ENCODE results near the gene CACNA1G. TPM values are rescaled to one million over a fixed set of nuclear protein-coding genes. Genes with fewer than 3 reads are reported as not detected.

CACNA1G gene
- total RNA-seq, 1 donor from 2014 or later = 0.27 TPM

DNA sequence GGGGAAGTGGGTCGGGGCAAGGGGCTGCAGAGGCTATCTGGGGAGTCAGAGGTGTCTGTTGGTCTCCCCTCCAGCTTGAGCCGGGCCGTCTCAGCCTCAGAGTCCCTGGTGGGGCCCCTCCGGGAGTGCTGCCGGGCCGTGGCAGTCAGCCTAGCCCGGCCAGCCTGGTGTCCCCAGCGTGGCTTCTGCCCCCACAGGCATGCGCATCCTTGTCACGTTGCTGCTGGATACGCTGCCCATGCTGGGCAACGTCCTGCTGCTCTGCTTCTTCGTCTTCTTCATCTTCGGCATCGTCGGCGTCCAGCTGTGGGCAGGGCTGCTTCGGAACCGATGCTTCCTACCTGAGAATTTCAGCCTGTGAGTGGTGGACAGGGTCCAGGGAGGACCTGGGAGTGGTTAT lies 11.2 kb downstream of the CACNA1G start:
- peaks cover 10% of the 10 kb centered on the region for H3K27me3 ChIP-seq (ENCODE audit: insufficient read depth, low read length)
- H3K4me3 ChIP-seq (ENCODE audit: insufficient read depth, low read depth, low read length) = no peak overlapping the region
- no peaks in the 10 kb centered on the region for H3K4me1 ChIP-seq (ENCODE audit: insufficient read depth, low read length)
- no peak overlapping the region for H3K27ac ChIP-seq (ENCODE audit: low read depth, low read length)
- no peak overlapping the region for H3K27ac Mint-ChIP-seq (ENCODE audit: unreplicated experiment)
- DNase-seq (ENCODE audit: low read depth) (no peak), FAIRE-seq (no peak)
- no peak overlapping the region for H3K4me2 ChIP-seq (ENCODE audit: low read length)
- H3K9me3 Mint-ChIP-seq (ENCODE audit: unreplicated experiment) = no peaks in the 10 kb centered on the region
- H3K36me3 Mint-ChIP-seq (ENCODE audit: low read depth, unreplicated experiment) = peaks cover 2% of the 10 kb centered on the region
- H3K9me3 ChIP-seq (ENCODE audit: insufficient read depth, low read depth, low read length) = no peaks in the 10 kb centered on the region
- TF ChIP-seq, protein P1, sequence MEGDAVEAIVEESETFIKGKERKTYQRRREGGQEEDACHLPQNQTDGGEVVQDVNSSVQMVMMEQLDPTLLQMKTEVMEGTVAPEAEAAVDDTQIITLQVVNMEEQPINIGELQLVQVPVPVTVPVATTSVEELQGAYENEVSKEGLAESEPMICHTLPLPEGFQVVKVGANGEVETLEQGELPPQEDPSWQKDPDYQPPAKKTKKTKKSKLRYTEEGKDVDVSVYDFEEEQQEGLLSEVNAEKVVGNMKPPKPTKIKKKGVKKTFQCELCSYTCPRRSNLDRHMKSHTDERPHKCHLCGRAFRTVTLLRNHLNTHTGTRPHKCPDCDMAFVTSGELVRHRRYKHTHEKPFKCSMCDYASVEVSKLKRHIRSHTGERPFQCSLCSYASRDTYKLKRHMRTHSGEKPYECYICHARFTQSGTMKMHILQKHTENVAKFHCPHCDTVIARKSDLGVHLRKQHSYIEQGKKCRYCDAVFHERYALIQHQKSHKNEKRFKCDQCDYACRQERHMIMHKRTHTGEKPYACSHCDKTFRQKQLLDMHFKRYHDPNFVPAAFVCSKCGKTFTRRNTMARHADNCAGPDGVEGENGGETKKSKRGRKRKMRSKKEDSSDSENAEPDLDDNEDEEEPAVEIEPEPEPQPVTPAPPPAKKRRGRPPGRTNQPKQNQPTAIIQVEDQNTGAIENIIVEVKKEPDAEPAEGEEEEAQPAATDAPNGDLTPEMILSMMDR (IDR thresholded peaks at IDR 0.05; ENCODE audit: insufficient read depth, low read depth, low read length) = no peak
- TF ChIP-seq EZH2 (IDR thresholded peaks at IDR 0.05; ENCODE audit: insufficient read depth, low read length) = no peak
- no peak overlapping the region for H2AFZ ChIP-seq (ENCODE audit: low read depth, low read length)
- no peak overlapping the region for H3K9ac ChIP-seq (ENCODE audit: low read length)
- H3K4me1 Mint-ChIP-seq (ENCODE audit: low read depth, unreplicated experiment) = peaks cover 5% of the 10 kb centered on the region
- H3K36me3 ChIP-seq (ENCODE audit: insufficient read depth, low read length) = no peaks in the 10 kb centered on the region
- peaks cover 60% of the 10 kb centered on the region for H3K27me3 Mint-ChIP-seq (ENCODE audit: low read depth, unreplicated experiment)
- H3K4me3 Mint-ChIP-seq (ENCODE audit: unreplicated experiment) = no peak overlapping the region
- no peaks in the 10 kb centered on the region for H4K20me1 ChIP-seq (ENCODE audit: insufficient read depth, low read length)
- no peaks in the 10 kb centered on the region for H3K79me2 ChIP-seq (ENCODE audit: insufficient read depth, low read length)

DNA sequence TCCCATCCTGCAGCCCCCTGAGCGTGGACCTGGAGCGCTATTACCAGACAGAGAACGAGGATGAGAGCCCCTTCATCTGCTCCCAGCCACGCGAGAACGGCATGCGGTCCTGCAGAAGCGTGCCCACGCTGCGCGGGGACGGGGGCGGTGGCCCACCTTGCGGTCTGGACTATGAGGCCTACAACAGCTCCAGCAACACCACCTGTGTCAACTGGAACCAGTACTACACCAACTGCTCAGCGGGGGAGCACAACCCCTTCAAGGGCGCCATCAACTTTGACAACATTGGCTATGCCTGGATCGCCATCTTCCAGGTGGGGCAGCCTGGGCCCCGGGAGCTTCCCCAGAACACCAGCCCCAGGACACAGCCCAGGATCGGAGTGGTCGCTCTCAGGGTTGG lies 12.0 kb downstream of the CACNA1G start:
- no peak for DNase-seq (ENCODE audit: low read depth)
- Histone ChIP-seq H3K79me2 (ENCODE audit: insufficient read depth, low read length) (no peaks in the 10 kb centered on the region), H3K4me2 (ENCODE audit: low read length) (no peak overlapping the region), H3K36me3 (ENCODE audit: insufficient read depth, low read length) (no peaks in the 10 kb centered on the region), H3K4me3 (ENCODE audit: insufficient read depth, low read depth, low read length) (no peak overlapping the region), H3K4me1 (ENCODE audit: insufficient read depth, low read length) (no peaks in the 10 kb centered on the region), H3K27ac (ENCODE audit: low read depth, low read length) (no peak overlapping the region), H3K9me3 (ENCODE audit: insufficient read depth, low read depth, low read length) (no peaks in the 10 kb centered on the region), H3K9ac (ENCODE audit: low read length) (no peak overlapping the region), H4K20me1 (ENCODE audit: insufficient read depth, low read length) (no peaks in the 10 kb centered on the region), H2AFZ (ENCODE audit: low read depth, low read length) (no peak overlapping the region), H3K27me3 (ENCODE audit: insufficient read depth, low read length) (peaks cover 8% of the 10 kb centered on the region)
- H3K27me3 Mint-ChIP-seq (ENCODE audit: low read depth, unreplicated experiment) = peaks cover 59% of the 10 kb centered on the region
- H3K9me3 Mint-ChIP-seq (ENCODE audit: unreplicated experiment) = no peaks in the 10 kb centered on the region
- peaks cover 3% of the 10 kb centered on the region for H3K4me1 Mint-ChIP-seq (ENCODE audit: low read depth, unreplicated experiment)
- FAIRE-seq = no peak
- H3K27ac Mint-ChIP-seq (ENCODE audit: unreplicated experiment) = no peak overlapping the region
- no peak overlapping the region for H3K4me3 Mint-ChIP-seq (ENCODE audit: unreplicated experiment)
- TF ChIP-seq, protein P1 (IDR thresholded peaks at IDR 0.05; ENCODE audit: insufficient read depth, low read depth, low read length) = no peak
- TF ChIP-seq EZH2 (IDR thresholded peaks at IDR 0.05; ENCODE audit: insufficient read depth, low read length) = no peak
- peaks cover 2% of the 10 kb centered on the region for H3K36me3 Mint-ChIP-seq (ENCODE audit: low read depth, unreplicated experiment)

DNA sequence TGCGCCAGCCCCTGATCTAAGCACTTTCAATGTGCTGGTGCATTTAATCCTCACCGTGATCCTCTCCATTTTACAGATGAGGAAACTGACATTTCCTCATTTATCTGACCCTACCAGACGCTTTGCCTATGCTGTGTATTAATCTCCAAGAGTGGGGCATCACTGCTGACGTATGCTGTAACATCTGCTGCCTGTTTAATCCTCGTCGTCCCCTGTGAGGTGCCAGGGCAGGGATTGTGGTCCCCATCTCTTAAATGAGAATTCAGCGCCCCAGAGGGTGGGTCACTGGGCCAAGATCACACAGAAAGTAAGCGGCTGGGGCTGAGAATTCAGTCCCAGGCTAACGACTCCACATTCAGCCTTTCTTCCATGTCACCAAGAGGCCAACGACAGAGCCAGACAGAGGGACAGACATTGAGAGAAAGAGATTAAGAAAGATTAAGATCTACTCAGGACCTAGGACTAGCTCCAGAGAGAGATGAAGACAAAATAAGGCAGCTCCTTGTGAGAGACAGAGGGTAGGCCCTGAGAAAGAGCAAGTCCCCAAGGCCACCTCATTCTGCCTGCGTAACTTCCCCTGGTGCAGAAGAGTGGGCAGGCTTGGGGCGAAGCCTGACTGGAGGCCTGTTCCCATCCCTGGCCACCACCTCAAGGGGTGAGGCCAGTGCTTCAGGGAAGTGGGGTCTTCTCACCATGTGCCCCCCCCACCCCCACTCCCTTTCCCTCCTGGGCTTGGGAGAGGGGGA lies 13.5 kb downstream of the CACNA1G start:
- DNase-seq (ENCODE audit: low read depth) = no peak
- peaks cover 10% of the 10 kb centered on the region for H3K27me3 ChIP-seq (ENCODE audit: insufficient read depth, low read length)
- no peak for FAIRE-seq
- no peaks in the 10 kb centered on the region for H3K4me1 ChIP-seq (ENCODE audit: insufficient read depth, low read length)
- Mint-ChIP-seq H3K4me3 (ENCODE audit: unreplicated experiment) (no peak overlapping the region), H3K27me3 (ENCODE audit: low read depth, unreplicated experiment) (peaks cover 65% of the 10 kb centered on the region), H3K9me3 (ENCODE audit: unreplicated experiment) (no peaks in the 10 kb centered on the region), H3K36me3 (ENCODE audit: low read depth, unreplicated experiment) (peaks cover 2% of the 10 kb centered on the region), H3K4me1 (ENCODE audit: low read depth, unreplicated experiment) (no peaks in the 10 kb centered on the region), H3K27ac (ENCODE audit: unreplicated experiment) (no peak overlapping the region)
- no peaks in the 10 kb centered on the region for H3K9me3 ChIP-seq (ENCODE audit: insufficient read depth, low read depth, low read length)
- no peaks in the 10 kb centered on the region for H4K20me1 ChIP-seq (ENCODE audit: insufficient read depth, low read length)
- no peaks in the 10 kb centered on the region for H3K36me3 ChIP-seq (ENCODE audit: insufficient read depth, low read length)
- no peak overlapping the region for H3K27ac ChIP-seq (ENCODE audit: low read depth, low read length)
- no peak overlapping the region for H3K4me2 ChIP-seq (ENCODE audit: low read length)
- no peaks in the 10 kb centered on the region for H3K79me2 ChIP-seq (ENCODE audit: insufficient read depth, low read length)
- TF ChIP-seq, protein P1 (IDR thresholded peaks at IDR 0.05; ENCODE audit: insufficient read depth, low read depth, low read length) = no peak
- no peak for TF ChIP-seq EZH2 (IDR thresholded peaks at IDR 0.05; ENCODE audit: insufficient read depth, low read length)
- no peak overlapping the region for H3K9ac ChIP-seq (ENCODE audit: low read length)
- H3K4me3 ChIP-seq (ENCODE audit: insufficient read depth, low read depth, low read length) = no peak overlapping the region
- no peak overlapping the region for H2AFZ ChIP-seq (ENCODE audit: low read depth, low read length)
